Measurements from ENCODE around the gene TEX19. TPM values are rescaled to one million over a fixed set of nuclear protein-coding genes. Genes with fewer than 3 reads are reported as not detected.

TEX19 gene
- total and polyA plus RNA-seq, 10 of the 15 experiments (the other 5 are each of a cell fraction or from before 2014, with no cell fraction given) = 0.03 to 0.32 (median 0.13) TPM; not detected in 3

DNA sequence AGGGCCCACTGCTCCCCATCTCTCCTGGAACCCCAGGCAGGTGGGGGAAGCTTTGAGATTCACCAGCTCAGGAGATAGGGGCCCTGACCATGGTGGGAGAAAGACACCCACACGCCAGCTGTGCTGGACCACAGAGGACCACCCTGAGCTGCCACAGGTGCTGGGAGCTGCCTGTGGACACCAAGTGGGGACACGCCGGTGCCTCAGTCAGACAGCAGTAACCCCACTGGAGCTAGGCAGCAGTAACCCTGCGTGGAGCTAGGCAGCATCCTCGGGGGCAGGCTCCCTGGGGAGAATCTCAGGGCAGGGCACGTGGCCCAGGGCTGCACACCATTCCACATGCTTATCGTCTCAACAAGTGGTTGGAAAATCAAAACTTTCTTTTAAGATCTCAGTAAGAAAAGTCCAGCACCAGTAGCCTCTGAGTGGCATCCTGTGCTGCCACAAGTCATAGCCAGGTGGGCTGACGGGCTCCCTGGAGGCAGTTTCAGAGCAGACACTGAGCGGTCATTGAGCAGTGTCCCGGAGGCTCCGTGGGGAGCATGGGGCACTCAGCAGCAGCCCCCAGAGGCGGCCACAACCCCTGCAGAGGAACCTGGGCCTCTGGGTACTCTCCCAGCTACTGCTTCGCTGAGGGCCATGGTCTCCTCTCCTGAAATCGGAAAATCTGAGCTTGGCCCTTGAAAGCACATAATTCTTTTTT lies 51.1 kb downstream of the TEX19 start:
- Histone ChIP-seq H3K4me2 (ENCODE audit: control insufficient read depth, insufficient read depth) (no peak overlapping the region), H3K4me3 (no peak overlapping the region), H3K79me2 (ENCODE audit: control insufficient read depth, insufficient read depth, low read length) (no peaks in the 10 kb centered on the region), H3K36me3 (ENCODE audit: control insufficient read depth in 2 of 2, insufficient read depth in 2 of 2, low read length in 1 of 2) (no peaks in the 10 kb centered on the region; a peak in 1 of 4 replicates), H3K9ac (ENCODE audit: control insufficient read depth, insufficient read depth, low read length) (no peak overlapping the region), H3K27ac (ENCODE audit: control insufficient read depth, insufficient read depth) (no peak overlapping the region), H4K20me1 (ENCODE audit: control insufficient read depth, insufficient read depth) (peaks cover 3% of the 10 kb centered on the region), H3K9me3 (replicated peaks; ENCODE audit: control insufficient read depth, insufficient read depth, low read length) (no peaks in the 10 kb centered on the region), H3K27me3 (replicated peaks in 1 of 2; ENCODE audit: control insufficient read depth in 2 of 2, insufficient read depth in 2 of 2, low read length in 1 of 2) (no peaks in the 10 kb centered on the region), H2AFZ (ENCODE audit: control insufficient read depth, low read depth, low read length) (no peak overlapping the region), H3K4me1 (ENCODE audit: control insufficient read depth, insufficient read depth, low read length) (no peaks in the 10 kb centered on the region)
- no TSS peak for BruUV-seq (replicated peaks)
- in situ Hi-C loops (cut with MboI) (no loop called here), intact Hi-C loops (cut with micrococcal nuclease; ENCODE audit: unreplicated experiment) (loop anchor here (5.0 kb wide), 1 partner anchor 178 kb away; no protein-coding TSS in a partner anchor)
- RAD21 ChIA-PET (ENCODE audit: unreplicated experiment) = interaction anchor here (1.2 to 1.8 kb wide), 2 partner anchors 8 to 58 kb away, joined by 3 to 6 read pairs; partner anchors contain the start of genes HEXD and OGFOD3
- SMC1A ChIA-PET (ENCODE audit: uncharacterized antibody, unreplicated experiment) = interaction anchor here (1.2 kb wide), 1 partner anchor 10 kb away, joined by 4 read pairs; no protein-coding TSS in a partner anchor
- FAIRE-seq = no peak
- CTCF ChIA-PET = interaction anchor here (0.7 to 2.3 kb wide), 6 partner anchors 8 to 127 kb away, joined by 3 to 15 read pairs (median 3); no protein-coding TSS in a partner anchor
- WGBS (ENCODE audit: insufficient coverage, insufficient replicate concordance, low lambda C conversion rate, missing lambda C conversion rate) = 90% methylated on average over 13 of the region's 14 CpGs
- ATAC-seq = no peak
- DNase-seq (ENCODE audit: low read depth, low spot score) = no peak
- TF ChIP-seq ATF7 (IDR thresholded peaks at IDR 0.05; ENCODE audit: low read depth) (no peak), POLR2AphosphoS2 (IDR thresholded peaks at IDR 0.05; ENCODE audit: low read depth, low read length) (no peak), SIN3A (IDR thresholded peaks at IDR 0.05; ENCODE audit: low read depth, low read length) (no peak), BHLHE40 (IDR thresholded peaks at IDR 0.05; ENCODE audit: borderline replicate concordance in 1 of 2, low read depth in 2 of 2, low read length in 1 of 2) (no peak), NR2F1 (conservative IDR thresholded peaks at IDR 0.05) (no peak)
- POLR2A ChIA-PET = interaction anchor here (0.7 to 1.2 kb wide), 3 partner anchors 40 to 344 kb away, joined by 3 to 6 read pairs (median 3); no protein-coding TSS in a partner anchor
